ENCODE data around the gene FMNL1. TPM values are rescaled to one million over a fixed set of nuclear protein-coding genes. Genes with fewer than 3 reads are reported as not detected.

Gene FMNL1
- polyA plus RNA-seq, 1 donor (not counting 4 experiments of a cell fraction or from before 2014, with no cell fraction given): 0.46 TPM

DNA sequence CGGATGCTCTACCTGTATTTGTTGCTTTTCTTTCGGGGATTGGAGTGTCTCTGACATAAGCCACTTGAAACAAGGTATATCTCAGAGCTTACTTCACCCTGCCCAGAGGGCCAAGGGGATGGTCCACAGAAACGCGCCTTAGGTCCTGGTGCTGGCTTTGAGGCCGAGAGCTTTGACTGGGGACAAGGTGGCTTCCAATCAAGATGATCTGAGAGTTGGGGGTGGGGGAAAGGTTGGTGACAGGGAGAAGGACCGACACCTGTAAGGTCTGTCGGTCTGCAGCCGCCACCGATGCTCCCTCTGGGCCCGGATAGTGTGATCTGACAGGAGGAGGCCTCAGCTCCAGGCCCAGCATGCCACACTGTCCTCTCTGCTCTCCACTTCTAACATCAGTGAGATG is 62.0 kb downstream of the FMNL1 start:
- Histone ChIP-seq H3K27ac (ENCODE audit: control insufficient read depth, insufficient read depth, low read length) (peak overlapping the region; percentile 24), H3K79me2 (ENCODE audit: control insufficient read depth, insufficient read depth, low read length) (peaks cover 8% of the 10 kb centered on the region), H3K36me3 (ENCODE audit: control insufficient read depth in 2 of 2, extremely low read depth in 1 of 2, insufficient read depth in 2 of 2, low read length in 2 of 2) (peaks cover 32 to 55% of the 10 kb centered on the region in 2 experiments), H3K9ac (ENCODE audit: control insufficient read depth, extremely low read depth, insufficient read depth, low read length) (peak overlapping the region; percentile 2), H4K20me1 (ENCODE audit: control insufficient read depth, extremely low read depth, insufficient read depth, low read length) (no peaks in the 10 kb centered on the region), H3K4me3 (ENCODE audit: control insufficient read depth in 2 of 3, extremely low read depth in 1 of 3, insufficient read depth in 2 of 3, low read depth in 1 of 3, low read length in 3 of 3) (no peak overlapping the region), H2AFZ (ENCODE audit: control insufficient read depth, low read length) (no peak overlapping the region), H3K9me3 (ENCODE audit: control insufficient read depth, low read depth, low read length) (no peaks in the 10 kb centered on the region), H3K9me1 (ENCODE audit: control insufficient read depth, extremely low read depth, insufficient read depth, low read length) (no peaks in the 10 kb centered on the region), H3K4me2 (ENCODE audit: control insufficient read depth, extremely low read depth, insufficient read depth, low read depth, low read length) (no peak overlapping the region), H3K4me1 (ENCODE audit: control insufficient read depth, extremely low read depth, insufficient read depth, low read length) (peaks cover 13% of the 10 kb centered on the region), H3K27me3 (ENCODE audit: control insufficient read depth, extremely low read depth, insufficient read depth, low read length) (no peaks in the 10 kb centered on the region)
- dilution Hi-C loops (cut with MboI; ENCODE audit: extremely low pct_ligation_motif_present, low sequenced_read_pairs): no loop called here
- TF ChIP-seq CTCF (optimal IDR thresholded peaks at IDR 0.05 in 1 of 3, IDR thresholded peaks at IDR 0.05 in 1 of 3, conservative IDR thresholded peaks at IDR 0.05 in 1 of 3; ENCODE audit: extremely low read depth in 1 of 3, insufficient read depth in 2 of 3, low read length in 3 of 3) (no peak), EZH2 (IDR thresholded peaks at IDR 0.05; ENCODE audit: low read length) (no peak)
- no peak for FAIRE-seq
- DNase-seq (ENCODE audit: low read depth, low spot score): no peak

DNA sequence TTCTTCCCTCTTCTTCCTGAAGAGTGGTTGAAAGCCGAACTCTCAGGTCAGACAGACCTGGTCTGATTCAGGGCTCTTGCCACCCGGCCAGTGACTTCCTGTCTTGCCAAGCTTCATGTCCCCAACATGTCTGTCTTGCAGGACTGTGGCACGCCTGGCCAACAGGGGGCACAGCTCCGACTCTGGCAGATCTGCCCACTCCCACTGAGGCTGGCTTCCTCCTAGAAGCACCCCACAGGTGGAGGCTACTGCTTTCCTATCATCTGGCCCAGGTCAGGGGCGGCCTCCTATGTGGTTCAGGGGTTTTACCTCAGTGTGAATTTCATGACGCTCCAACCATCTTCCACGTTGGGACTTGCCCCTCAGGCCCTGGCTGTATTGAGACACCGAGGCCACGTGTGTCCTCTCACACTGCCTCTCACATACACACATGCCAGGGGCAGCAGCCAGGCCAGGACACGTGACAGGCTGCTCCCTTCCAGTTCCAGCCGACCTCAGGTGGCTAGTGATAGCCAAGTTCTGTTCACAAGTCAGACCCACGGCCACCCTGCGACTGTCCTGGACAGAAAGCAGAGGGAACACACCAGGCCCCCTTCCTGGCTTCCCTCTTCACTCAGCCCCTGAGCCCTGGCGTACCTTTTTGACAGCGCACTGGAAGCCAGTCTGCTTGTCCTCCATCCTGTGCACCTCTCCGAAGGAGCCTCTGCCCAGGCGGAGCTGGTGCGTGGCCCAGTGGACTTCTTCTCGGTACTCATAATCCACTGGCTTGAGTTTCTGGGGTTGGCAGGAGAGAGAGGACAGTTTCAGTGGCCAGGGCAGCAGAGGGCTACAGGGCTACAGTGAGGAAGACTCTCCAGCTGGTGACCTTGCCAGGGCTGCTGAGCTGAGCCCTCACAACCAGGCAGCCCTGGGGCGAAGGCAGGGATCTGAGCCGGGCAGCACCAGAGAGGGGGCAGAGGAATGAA is 62.8 kb downstream of the FMNL1 start:
- Histone ChIP-seq H3K4me2 (ENCODE audit: control insufficient read depth, extremely low read depth, insufficient read depth, low read depth, low read length) (peak overlapping the region; percentile 6), H3K27me3 (ENCODE audit: control insufficient read depth, extremely low read depth, insufficient read depth, low read length) (no peaks in the 10 kb centered on the region), H3K36me3 (ENCODE audit: control insufficient read depth in 2 of 2, extremely low read depth in 1 of 2, insufficient read depth in 2 of 2, low read length in 2 of 2) (peaks cover 37 to 61% of the 10 kb centered on the region in 2 experiments), H4K20me1 (ENCODE audit: control insufficient read depth, extremely low read depth, insufficient read depth, low read length) (no peaks in the 10 kb centered on the region), H3K9me1 (ENCODE audit: control insufficient read depth, extremely low read depth, insufficient read depth, low read length) (no peaks in the 10 kb centered on the region), H3K9ac (ENCODE audit: control insufficient read depth, extremely low read depth, insufficient read depth, low read length) (peak overlapping the region; percentile 45), H3K4me3 (ENCODE audit: control insufficient read depth in 2 of 3, extremely low read depth in 1 of 3, insufficient read depth in 2 of 3, low read depth in 1 of 3, low read length in 3 of 3) (no peak overlapping the region), H3K27ac (ENCODE audit: control insufficient read depth, insufficient read depth, low read length) (peak overlapping the region; percentile 74), H3K4me1 (ENCODE audit: control insufficient read depth, extremely low read depth, insufficient read depth, low read length) (peaks cover 13% of the 10 kb centered on the region), H3K9me3 (ENCODE audit: control insufficient read depth, low read depth, low read length) (no peaks in the 10 kb centered on the region), H3K79me2 (ENCODE audit: control insufficient read depth, insufficient read depth, low read length) (peaks cover 8% of the 10 kb centered on the region), H2AFZ (ENCODE audit: control insufficient read depth, low read length) (no peak overlapping the region)
- dilution Hi-C loops (cut with MboI; ENCODE audit: extremely low pct_ligation_motif_present, low sequenced_read_pairs): no loop called here
- DNase-seq (ENCODE audit: low read depth, low spot score) (peak; percentile 21), FAIRE-seq (peak; percentile 96)
- TF ChIP-seq EZH2 (IDR thresholded peaks at IDR 0.05; ENCODE audit: low read length) (no peak), CTCF (optimal IDR thresholded peaks at IDR 0.05 in 1 of 3, IDR thresholded peaks at IDR 0.05 in 1 of 3, conservative IDR thresholded peaks at IDR 0.05 in 1 of 3; ENCODE audit: extremely low read depth in 1 of 3, insufficient read depth in 2 of 3, low read length in 3 of 3) (peak; percentile 26 to 65 (median 31))
